CD4-positive, alpha-beta T cell treated with Interleukin-6 for 4 hours (primary cell): ENCODE results near the gene SYNE2.
"Not testable (repeated sequence)": the region's sequence is repeated elsewhere in the genome, so short reads cannot be mapped to it uniquely, and the experiment has no call there.

Experiments used
- DNase-seq: peaks from one replicate; pipeline ENCODE4 v3.0.0-alpha.2; 2020; ENCODE audit warnings: mixed read lengths

SYNE2 gene, protein sequence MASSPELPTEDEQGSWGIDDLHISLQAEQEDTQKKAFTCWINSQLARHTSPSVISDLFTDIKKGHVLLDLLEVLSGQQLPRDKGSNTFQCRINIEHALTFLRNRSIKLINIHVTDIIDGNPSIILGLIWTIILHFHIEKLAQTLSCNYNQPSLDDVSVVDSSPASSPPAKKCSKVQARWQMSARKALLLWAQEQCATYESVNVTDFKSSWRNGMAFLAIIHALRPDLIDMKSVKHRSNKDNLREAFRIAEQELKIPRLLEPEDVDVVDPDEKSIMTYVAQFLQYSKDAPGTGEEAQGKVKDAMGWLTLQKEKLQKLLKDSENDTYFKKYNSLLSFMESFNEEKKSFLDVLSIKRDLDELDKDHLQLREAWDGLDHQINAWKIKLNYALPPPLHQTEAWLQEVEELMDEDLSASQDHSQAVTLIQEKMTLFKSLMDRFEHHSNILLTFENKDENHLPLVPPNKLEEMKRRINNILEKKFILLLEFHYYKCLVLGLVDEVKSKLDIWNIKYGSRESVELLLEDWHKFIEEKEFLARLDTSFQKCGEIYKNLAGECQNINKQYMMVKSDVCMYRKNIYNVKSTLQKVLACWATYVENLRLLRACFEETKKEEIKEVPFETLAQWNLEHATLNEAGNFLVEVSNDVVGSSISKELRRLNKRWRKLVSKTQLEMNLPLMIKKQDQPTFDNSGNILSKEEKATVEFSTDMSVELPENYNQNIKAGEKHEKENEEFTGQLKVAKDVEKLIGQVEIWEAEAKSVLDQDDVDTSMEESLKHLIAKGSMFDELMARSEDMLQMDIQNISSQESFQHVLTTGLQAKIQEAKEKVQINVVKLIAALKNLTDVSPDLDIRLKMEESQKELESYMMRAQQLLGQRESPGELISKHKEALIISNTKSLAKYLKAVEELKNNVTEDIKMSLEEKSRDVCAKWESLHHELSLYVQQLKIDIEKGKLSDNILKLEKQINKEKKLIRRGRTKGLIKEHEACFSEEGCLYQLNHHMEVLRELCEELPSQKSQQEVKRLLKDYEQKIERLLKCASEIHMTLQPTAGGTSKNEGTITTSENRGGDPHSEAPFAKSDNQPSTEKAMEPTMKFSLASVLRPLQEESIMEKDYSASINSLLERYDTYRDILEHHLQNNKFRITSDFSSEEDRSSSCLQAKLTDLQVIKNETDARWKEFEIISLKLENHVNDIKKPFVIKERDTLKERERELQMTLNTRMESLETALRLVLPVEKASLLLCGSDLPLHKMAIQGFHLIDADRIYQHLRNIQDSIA (N-terminal part only)

DNA sequence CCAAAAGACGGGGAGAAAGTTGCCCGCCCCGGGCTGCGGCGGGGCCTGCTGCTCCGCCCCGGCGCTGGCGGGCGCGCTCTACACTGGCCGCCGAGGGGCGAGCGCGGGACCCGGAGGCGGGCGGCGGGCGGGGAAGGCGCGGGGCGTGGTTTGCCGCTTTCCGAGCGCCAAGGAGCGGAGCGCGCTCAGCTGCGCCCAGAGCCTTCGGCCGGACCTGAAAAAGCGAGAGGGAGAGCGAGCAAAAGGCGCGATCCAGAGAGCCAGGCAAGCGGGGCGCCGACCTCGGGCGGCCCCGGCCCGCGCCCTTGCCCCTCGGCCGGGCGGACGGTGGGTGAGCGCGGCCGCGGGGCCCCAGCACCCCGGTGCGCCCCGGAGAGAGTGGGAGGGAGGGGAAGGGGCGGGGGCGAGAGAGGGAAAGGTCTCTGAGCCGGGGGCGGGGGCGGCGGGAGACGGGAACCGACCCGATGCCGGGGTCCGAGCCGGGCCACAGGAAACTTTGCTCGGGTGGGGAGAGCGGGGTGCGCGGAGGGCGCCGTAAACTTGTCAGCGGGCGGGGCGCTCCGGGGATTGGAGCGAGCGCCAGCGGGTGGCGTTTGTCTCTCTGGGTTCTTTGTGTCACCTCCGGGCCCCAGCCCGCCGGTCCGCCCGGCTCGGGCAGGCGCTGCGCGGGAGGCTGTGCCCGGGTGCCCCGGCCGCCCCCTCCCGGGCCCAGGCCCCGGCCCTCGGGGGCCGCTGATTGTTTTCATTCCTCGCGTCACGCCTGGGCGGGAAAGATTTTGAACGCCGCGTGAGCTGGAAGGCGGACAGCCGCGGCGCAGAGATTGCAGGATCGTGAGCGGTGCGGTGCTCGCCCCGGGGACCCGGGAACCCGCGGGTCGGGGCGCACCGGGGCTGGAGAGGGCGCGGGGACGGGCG is at the start of gene SYNE2:
Gene SYNE2, plus strand, starts transcription at position 188 of the 915 bp plus-strand sequence. CDS start 56,145 bp downstream, outside the sequence.
- peak; percentile 88 for DNase-seq

DNA sequence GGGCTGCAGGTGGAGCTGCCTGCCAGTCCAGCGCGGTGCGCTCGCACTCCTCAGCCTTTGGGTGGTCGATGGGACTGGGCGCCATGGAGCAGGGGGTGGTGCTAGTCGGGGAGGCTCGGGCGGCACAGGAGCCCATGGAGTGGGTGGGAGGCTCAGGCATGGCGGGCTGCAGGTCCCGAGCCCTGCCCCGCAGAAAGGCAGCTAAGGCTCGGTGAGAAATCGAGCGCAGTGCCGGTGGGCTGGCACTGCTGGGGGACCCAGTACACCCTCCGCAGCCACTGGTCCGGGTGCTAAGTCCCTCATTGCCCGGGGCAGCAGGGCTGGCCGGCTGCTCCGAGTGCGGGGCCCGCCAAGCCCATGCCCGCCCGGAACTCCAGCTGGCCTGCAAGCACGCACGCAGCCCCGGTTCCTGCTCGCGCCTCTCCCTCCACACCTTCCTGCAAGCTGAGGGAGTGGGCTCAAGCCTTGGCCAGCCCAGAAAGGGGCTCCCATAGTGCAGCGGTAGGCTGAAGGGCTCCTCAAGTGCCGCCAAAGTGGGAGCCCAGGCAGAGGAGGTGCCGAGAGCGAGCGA is 49.5 kb upstream of the SYNE2 start:
- not testable (repeated sequence) for DNase-seq

DNA sequence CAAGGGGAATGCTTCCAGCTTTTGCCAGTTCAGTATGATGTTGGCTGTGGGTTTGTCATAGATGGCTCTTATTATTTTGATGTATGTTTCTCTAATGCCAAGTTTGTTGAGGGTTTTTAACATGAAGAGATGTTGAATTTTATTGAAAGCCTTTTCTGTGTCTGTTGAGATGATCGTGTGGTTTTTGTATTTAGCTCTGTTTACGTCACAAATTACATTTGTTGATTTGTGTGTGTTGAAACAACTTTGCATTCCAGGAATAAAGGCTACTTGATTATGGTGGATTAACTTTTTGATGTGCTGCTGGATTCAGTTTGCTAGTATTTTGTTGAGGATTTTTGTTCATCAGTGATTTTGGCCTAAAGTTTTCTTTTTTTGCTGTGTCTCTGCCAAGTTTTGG is 46.7 kb upstream of the SYNE2 start:
- not testable (repeated sequence) for DNase-seq

DNA sequence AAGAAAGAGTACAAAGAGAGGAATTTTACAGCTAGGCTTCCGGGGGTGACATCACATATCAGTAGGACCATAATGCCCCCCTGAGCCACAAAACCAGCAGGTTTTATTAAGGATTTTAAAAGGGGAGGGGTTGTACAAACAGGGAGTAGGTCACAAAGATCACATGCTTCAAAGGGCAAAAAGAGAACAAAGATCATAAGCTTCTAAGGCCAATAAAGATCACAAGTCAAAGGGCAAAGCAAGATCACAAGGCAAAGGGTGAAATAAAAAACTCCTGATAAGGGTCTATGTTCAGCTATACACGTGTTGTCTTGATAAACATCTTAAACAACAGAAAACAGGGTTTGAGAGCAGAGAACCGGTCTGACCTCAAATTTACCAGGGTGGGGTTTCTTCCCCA is 41.1 kb upstream of the SYNE2 start:
- not testable (repeated sequence) for DNase-seq

DNA sequence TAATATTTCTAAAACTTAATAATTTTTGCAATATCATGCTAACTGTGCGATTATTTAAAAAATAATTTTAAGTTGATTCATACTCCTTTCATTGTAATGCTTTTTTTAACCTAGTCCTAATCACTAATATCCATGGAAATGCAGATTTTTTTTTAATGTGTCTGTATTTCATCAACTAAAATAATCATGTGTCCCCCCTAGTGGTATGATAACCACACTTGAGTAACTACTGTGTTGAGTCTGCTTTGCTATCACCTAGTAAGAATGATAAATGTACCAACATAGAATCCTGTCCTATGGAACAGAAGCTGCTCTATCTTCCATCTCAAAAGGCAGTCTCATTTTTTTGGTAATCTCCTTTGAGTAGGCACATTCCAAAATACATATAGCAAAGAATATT is 19.1 kb upstream of the SYNE2 start:
- no peak for DNase-seq

DNA sequence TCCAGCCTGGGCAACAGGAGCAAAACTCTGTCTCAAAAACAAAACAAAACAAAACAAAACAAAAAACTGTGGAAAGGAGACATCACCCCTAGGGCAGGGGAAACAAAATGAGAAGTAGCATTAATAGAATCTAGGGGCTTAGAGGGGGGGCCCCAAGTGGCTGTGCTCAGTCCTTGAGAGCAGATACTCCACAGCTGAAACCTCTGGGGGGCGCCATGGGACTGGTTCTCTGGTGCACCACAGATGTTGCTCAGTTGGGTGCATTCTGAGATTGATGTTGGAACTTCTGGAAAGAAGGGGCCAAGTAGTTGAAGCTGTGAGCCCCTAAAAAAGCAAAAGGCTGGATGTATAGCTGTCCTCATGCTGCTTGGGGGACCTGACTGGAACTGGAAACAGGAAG is 11.8 kb upstream of the SYNE2 start:
- peak; percentile 83 for DNase-seq

DNA sequence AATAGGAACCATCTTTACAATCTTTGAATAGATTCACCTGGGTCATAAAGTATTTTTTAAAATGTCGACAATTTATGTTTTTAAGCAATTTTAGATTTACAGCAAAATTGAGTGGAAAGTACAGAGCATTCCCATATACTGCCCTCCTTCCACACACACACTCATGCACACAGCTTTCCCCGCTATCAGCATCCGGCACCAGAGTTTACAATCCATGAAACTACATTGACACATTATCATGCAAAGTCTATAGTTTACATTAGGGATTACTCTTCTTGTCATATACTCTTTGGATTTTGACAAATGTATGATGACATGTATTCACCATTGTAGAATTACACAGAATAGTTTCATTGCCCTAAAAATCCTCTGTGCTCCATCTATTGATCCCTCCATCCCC is 9.0 kb upstream of the SYNE2 start:
- DNase-seq = no peak

DNA sequence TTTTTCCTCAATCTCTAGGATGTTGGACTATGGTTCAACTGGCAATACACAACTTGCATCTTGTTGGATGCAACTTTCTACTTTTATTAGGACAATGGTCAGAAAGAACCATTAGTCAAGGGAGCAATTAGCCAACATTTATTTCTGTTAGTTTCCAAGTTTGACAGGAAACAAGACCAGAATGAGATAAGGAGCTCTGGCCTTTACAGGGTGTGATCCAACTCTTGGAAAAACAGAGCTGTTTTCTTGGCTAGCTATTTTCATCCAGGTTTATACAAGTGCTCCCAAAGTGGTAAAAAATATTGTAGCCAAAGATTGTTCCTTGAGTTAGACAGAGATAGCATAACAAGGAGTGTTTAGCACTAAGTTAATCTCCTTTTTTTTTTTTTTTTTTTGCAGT is 3.9 kb upstream of the SYNE2 start:
- DNase-seq = no peak

DNA sequence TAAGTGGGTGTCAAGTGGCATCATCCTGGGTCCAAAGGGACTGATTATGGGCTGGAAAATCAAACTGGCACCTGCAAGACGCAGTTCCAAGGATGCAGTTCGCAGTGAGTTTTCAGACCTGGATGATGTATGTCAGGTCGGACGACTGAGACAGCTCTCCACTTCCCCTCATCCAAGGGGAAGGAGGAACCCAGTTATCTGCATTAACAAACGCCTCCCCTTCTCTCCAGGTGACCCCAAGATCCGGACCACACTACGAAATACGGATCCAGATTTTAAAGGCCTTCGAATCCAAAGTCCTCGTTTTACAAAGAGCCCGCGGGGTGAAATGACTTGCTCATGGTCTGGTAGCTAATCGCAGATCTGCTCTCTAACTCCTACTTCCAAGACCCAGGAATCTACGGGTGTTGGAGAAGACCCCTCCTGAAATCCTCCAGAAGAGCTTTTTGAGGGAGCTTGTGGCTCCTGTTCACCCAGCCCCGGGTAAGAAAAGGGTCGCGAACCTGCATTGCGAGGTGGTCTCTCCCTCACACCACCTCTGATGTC is 460 bp upstream of the SYNE2 start:
- DNase-seq = no peak

DNA sequence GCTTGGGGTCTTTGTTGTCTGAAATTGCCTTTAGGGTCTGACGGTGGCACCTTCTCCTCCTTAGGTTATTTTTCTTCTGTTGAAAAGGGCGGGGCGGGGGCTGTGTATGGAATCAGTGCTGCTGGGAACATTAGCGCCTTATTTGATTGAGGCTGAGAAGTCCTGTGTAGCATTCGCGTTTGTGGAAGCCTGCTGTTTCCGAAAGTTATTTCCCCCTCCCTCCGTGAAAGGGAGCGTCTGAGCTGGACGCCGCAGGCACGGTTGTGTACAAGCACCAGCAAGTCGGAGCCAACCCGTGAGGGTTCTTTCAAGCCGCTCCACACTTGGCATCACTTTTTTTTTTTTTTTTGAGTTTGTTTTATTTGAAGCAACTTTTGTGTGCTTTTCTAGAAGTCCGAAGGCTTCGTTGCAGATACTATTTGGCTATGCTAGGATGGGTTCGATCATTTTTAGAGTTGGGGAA is 1.1 kb downstream of the SYNE2 start:
- DNase-seq = peak; percentile 72

DNA sequence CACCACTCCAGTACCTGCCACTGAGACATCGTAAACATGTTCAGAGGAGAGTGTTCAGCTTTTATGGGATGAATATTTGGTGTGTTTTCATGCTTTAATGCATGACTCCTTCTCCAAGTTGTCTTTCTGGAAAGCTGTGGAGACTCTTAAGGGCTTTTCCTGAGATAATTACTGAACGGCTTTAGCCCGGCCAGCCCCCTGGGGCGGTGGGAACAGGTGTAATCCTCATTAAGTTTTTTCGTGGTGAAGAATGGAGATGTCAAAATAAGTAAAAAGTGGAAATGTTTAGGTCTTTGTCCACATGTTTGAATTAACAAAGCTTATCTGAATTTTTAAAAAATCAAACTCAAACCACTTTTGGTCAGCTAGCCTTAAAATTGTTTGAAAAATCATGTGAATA is 1.5 kb downstream of the SYNE2 start:
- no peak for DNase-seq

DNA sequence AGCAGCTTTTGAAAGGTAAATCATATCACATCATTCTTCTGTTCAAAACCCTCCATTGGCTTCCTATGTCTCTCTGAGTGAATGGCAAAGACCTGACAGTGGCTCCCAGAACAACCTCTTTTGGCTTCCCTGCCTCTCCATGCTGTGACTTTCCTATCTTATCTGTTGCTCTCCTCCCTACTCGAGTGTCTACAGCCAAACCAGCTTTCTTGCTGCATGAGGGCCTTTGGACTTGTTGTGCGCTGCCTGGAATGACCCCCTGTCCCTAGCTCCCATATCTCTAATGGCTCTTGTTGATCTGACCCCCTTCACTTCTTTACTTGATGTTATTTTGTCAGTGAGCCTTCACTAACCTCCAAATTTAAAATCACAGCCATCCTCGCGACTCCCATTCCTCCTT is 2.5 kb downstream of the SYNE2 start:
- no peak for DNase-seq

DNA sequence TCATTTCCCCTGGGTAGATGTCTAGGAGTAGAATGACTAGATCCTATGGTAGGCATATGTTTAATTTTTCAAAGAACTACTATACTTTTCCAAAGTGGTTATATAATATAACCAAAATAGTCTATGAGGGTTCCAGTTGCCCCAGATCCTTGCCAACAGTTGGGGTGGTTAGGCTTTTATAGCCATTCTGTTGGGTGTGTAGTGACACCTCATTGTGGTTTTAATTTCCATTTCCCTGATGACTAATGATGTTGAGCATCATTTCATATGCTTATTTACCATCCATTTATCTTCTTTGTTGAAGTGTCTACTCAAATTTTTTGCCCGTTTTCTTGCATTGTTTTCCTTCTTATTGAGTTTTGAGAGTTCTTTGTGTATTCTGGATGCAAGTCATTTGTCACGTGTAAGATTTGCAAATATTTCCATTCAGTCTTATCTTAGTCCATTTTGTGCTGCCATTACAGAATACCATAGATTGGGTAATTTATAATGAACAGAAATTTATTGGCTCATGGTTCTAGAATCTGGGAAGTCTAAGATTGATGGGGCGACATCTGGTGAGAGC is 4.7 kb downstream of the SYNE2 start:
- DNase-seq = peak; percentile 47

DNA sequence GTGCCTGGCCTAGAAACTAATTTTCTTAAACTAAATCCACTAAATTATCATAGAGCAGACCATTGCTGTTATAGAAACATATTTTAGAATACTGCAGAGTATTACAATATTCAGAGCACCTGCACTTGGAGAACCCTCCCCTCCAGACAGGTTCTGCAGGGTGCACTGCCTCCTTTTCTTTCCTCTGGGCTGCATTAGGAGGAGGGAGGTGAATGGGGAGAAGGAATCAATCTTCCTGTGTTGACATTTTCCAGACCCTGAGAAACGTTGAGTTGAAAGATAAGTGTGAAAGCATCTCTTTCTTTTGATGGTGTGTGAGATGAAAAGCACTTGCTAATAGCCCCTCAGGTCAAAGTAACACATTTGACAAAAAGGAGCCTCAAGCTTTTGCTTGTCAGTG is 7.3 kb downstream of the SYNE2 start:
- no peak for DNase-seq

DNA sequence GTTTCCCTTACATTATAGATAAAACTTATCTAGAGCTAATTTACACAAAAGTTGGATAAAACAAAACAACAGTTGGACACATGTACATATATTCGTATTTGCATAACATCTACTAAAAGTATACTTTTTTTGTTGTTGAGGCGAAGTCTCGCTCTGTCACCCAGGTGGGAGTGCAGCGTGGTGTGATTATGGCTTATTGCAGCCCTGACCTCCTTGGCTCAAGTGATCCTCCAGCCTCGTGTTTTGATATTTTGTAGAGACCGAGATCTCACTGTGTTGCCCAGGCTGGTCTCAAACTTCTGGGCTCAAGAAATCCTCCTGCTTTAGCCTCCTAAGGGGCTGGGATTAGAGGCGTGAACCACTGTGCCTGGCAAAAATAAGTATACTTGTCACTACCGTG is 9.4 kb downstream of the SYNE2 start:
- no peak for DNase-seq

DNA sequence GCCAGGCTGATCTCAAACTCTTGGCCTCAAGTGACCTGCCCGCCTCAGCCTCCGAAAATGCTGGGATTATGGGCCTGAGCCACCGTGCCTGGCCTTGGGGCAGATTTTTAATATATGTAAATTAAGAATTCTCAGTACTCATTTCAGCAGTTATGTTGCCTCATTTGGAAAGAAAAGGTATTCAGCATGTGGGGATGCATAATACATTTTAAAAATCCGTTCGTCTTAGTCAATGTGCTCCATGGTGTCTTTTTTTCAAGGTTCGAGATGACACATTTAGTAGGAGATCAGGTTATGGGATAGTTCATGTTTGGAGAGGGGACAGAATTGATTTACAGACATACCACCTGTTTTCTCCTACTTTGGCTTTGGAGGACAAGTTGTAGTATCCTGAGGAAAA is 10.2 kb downstream of the SYNE2 start:
- DNase-seq = no peak

DNA sequence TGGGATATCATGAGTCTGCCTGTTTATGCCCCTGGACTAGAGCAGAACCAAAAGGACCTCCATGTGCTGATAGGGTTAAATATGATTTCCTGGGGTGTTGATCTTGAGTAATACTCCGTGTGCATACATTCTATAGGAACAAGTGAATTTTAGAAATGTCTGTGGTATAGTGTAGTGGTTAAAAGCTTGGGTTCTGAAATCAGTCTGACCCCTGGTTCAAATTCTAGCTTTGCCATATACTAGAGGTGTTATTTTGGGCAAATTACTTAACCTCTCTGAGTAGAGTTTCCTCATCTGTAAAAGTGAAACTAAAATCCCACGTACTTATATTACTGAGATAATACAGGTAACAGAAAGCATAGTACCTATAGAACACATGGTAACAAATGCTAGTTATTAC is 12.0 kb downstream of the SYNE2 start:
- not testable (repeated sequence) for DNase-seq

DNA sequence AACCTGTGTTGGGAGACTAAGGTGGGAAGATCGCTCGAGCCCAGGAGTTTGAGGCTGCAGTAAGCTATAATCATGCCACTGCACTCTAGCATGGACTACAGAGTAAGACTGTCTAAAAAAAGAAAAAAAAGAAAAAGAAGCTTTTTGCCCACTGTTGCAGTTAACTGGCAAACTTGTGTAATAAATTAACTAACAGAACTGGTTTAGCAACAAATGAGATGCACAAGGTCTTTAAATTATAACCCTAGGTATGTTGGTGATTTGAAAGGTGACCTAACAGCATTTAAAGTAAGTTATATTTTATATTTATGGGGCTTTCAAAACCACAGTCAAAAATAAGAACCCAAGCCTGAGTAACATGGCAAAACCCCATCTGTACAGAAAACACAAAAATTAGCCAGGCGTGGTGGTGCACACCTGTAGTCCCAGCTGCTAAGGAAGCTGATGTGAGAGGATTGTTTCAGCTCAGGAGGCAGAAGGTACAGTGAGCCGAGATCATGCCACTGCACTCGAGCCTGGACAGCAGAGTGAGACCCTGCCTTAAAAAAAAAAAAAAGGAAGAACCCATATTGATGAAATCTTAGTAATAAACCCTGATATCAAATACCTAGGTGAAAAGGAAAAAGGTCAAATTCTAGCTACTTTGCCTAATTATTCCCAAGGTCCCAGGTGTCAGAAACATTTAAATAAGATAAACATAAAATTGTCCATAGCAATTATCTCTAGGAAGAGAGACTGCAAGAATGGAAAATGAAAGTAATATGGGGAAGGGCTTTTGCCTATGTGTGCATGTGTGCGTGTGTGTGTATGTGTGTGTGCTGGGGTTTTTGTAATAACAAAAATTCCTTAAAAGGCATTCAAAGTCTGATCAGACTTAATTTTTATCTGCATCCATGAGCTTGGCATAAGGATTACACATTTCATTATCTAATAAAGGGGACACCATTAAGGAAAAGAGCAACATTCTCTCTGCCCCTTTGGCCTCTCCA is 15.4 kb downstream of the SYNE2 start:
- DNase-seq = peak; percentile 53

DNA sequence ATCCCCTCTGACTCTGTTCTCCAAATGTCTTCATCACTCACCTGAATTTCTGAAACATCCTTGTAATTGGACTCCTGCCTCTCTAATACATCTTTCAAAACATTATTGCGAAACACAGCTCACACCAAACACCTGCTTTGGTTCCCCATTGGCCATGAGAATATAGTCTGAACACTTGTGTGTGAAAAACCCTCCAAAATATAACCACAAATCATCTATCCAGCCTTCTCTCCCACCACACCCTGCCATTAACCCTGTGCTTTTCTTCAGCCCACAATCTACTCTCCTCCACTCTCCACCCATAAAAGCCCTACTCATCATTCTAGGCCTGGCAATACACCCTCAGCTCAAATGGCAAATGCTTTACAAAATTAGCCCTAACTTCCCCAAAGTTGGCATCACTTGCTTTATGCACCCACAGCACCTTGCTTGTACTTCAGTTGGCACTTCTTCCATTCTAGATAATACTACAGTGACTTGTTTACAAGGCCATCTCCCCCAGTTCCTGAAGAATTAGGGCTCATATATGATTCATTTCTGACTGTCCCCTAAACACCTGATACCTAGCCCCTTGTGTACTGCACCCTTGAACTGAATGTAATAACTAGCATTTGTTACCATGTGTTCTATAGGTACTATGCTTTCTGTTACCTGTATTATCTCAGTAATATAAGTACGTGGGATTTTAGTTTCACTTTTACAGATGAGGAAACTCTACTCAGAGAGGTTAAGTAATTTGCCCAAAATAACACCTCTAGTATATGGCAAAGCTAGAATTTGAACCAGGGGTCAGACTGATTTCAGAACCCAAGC is 17.3 kb downstream of the SYNE2 start:
- DNase-seq = not testable (repeated sequence)
